ENCODE results near the gene ABHD12. TPM values are rescaled to one million over a fixed set of nuclear protein-coding genes. Genes with fewer than 3 reads are reported as not detected.

Gene ABHD12
- total and polyA plus RNA-seq, 2 donors (not counting 1 experiment from before 2014, with no cell fraction given), result 79.1 to 84.6 TPM

- H3K4me1 ChIP-seq (ENCODE audit: control insufficient read depth, extremely low read depth, insufficient read depth, low read length), result peaks cover 2% of the 10 kb centered on the region
- no peak overlapping the region for H2AFZ ChIP-seq (ENCODE audit: low read length)
- peaks cover 4% of the 10 kb centered on the region for H3K36me3 ChIP-seq (ENCODE audit: control insufficient read depth, insufficient read depth, low read length)
- no peak overlapping the region for H3K4me3 ChIP-seq (replicated peaks in 1 of 4; ENCODE audit: control extremely low read depth in 1 of 4, insufficient read depth in 1 of 4, low read depth in 3 of 4, low read length in 4 of 4)
- no peak overlapping the region for H3K4me2 ChIP-seq (ENCODE audit: extremely low read depth, insufficient read depth, low read length)
- H3K27me3 ChIP-seq (ENCODE audit: control insufficient read depth, insufficient read depth, low read length), result no peaks in the 10 kb centered on the region
- DNase-seq (ENCODE audit: low read depth in 2 of 2), result peak in 1 of 2 donors; percentile 50
- no peaks in the 10 kb centered on the region for H4K20me1 ChIP-seq (ENCODE audit: control insufficient read depth, extremely low read depth, insufficient read depth, low read length)
- H3K9me3 ChIP-seq (ENCODE audit: control insufficient read depth, insufficient read depth, low read depth, low read length), result no peaks in the 10 kb centered on the region
- TF ChIP-seq EZH2 (IDR thresholded peaks at IDR 0.05; ENCODE audit: low read length, missing control alignments), result no peak
- TF ChIP-seq, protein P1, sequence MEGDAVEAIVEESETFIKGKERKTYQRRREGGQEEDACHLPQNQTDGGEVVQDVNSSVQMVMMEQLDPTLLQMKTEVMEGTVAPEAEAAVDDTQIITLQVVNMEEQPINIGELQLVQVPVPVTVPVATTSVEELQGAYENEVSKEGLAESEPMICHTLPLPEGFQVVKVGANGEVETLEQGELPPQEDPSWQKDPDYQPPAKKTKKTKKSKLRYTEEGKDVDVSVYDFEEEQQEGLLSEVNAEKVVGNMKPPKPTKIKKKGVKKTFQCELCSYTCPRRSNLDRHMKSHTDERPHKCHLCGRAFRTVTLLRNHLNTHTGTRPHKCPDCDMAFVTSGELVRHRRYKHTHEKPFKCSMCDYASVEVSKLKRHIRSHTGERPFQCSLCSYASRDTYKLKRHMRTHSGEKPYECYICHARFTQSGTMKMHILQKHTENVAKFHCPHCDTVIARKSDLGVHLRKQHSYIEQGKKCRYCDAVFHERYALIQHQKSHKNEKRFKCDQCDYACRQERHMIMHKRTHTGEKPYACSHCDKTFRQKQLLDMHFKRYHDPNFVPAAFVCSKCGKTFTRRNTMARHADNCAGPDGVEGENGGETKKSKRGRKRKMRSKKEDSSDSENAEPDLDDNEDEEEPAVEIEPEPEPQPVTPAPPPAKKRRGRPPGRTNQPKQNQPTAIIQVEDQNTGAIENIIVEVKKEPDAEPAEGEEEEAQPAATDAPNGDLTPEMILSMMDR (conservative IDR thresholded peaks at IDR 0.05 in 1 of 2, IDR thresholded peaks at IDR 0.05 in 1 of 2; ENCODE audit: low read depth in 1 of 2, low read length in 2 of 2), result no peak
- H3K27ac ChIP-seq (ENCODE audit: insufficient read depth, low read length), result no peak overlapping the region
- peaks cover 22% of the 10 kb centered on the region for H3K79me2 ChIP-seq (ENCODE audit: control insufficient read depth, insufficient read depth, low read length)
- H3K9ac ChIP-seq (ENCODE audit: insufficient read depth, low read length), result no peak overlapping the region
These were observed 63.0 kb downstream of the ABHD12 start for GRCh38 chr20:25327521-25328235.

DNA sequence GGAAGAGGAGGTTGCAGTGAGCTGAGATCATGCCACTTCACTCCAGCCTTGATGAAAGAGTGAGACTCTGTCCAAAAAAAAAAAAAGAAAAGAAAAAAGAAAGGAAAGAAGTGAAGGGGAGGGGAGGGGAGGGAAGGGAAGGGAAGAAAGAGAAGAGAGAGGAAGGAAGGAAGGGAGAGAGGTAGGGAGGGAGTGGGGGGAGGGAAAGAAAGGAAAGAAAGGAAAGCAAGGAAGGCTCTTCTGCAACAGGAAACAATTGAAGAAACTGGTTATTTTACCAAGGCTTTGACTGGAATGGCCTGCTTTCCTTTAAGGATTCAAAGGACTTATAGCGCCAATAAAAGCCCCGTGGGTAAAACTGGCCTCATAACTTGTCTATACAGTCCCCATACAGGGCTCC lies 64.6 kb downstream of the ABHD12 start:
- no peak overlapping the region for H3K27ac ChIP-seq (ENCODE audit: insufficient read depth, low read length)
- TF ChIP-seq, protein P1 (conservative IDR thresholded peaks at IDR 0.05 in 1 of 2, IDR thresholded peaks at IDR 0.05 in 1 of 2; ENCODE audit: low read depth in 1 of 2, low read length in 2 of 2), result no peak
- no peak for TF ChIP-seq EZH2 (IDR thresholded peaks at IDR 0.05; ENCODE audit: low read length, missing control alignments)
- no peak overlapping the region for H2AFZ ChIP-seq (ENCODE audit: low read length)
- no peak overlapping the region for H3K9ac ChIP-seq (ENCODE audit: insufficient read depth, low read length)
- H3K9me3 ChIP-seq (ENCODE audit: control insufficient read depth, insufficient read depth, low read depth, low read length), result no peaks in the 10 kb centered on the region
- H3K36me3 ChIP-seq (ENCODE audit: control insufficient read depth, insufficient read depth, low read length), result peaks cover 6% of the 10 kb centered on the region
- peaks cover 2% of the 10 kb centered on the region for H3K4me1 ChIP-seq (ENCODE audit: control insufficient read depth, extremely low read depth, insufficient read depth, low read length)
- no peak for DNase-seq (ENCODE audit: low read depth in 2 of 2)
- no peak overlapping the region for H3K4me2 ChIP-seq (ENCODE audit: extremely low read depth, insufficient read depth, low read length)
- no peaks in the 10 kb centered on the region for H4K20me1 ChIP-seq (ENCODE audit: control insufficient read depth, extremely low read depth, insufficient read depth, low read length)
- no peaks in the 10 kb centered on the region for H3K27me3 ChIP-seq (ENCODE audit: control insufficient read depth, insufficient read depth, low read length)
- peaks cover 22% of the 10 kb centered on the region for H3K79me2 ChIP-seq (ENCODE audit: control insufficient read depth, insufficient read depth, low read length)
- no peak overlapping the region for H3K4me3 ChIP-seq (replicated peaks in 1 of 4; ENCODE audit: control extremely low read depth in 1 of 4, insufficient read depth in 1 of 4, low read depth in 3 of 4, low read length in 4 of 4)

- peaks cover 9% of the 10 kb centered on the region for H3K36me3 ChIP-seq (ENCODE audit: control insufficient read depth, insufficient read depth, low read length)
- no peaks in the 10 kb centered on the region for H3K27me3 ChIP-seq (ENCODE audit: control insufficient read depth, insufficient read depth, low read length)
- TF ChIP-seq, protein P1 (conservative IDR thresholded peaks at IDR 0.05 in 1 of 2, IDR thresholded peaks at IDR 0.05 in 1 of 2; ENCODE audit: low read depth in 1 of 2, low read length in 2 of 2), result no peak
- TF ChIP-seq EZH2 (IDR thresholded peaks at IDR 0.05; ENCODE audit: low read length, missing control alignments), result no peak
- no peak overlapping the region for H3K9ac ChIP-seq (ENCODE audit: insufficient read depth, low read length)
- H3K27ac ChIP-seq (ENCODE audit: insufficient read depth, low read length), result no peak overlapping the region
- no peaks in the 10 kb centered on the region for H3K9me3 ChIP-seq (ENCODE audit: control insufficient read depth, insufficient read depth, low read depth, low read length)
- H4K20me1 ChIP-seq (ENCODE audit: control insufficient read depth, extremely low read depth, insufficient read depth, low read length), result no peaks in the 10 kb centered on the region
- H3K4me2 ChIP-seq (ENCODE audit: extremely low read depth, insufficient read depth, low read length), result no peak overlapping the region
- peaks cover 22% of the 10 kb centered on the region for H3K79me2 ChIP-seq (ENCODE audit: control insufficient read depth, insufficient read depth, low read length)
- no peak overlapping the region for H3K4me3 ChIP-seq (replicated peaks in 1 of 4; ENCODE audit: control extremely low read depth in 1 of 4, insufficient read depth in 1 of 4, low read depth in 3 of 4, low read length in 4 of 4)
- no peak for DNase-seq (ENCODE audit: low read depth in 2 of 2)
- H2AFZ ChIP-seq (ENCODE audit: low read length), result no peak overlapping the region
- peaks cover 2% of the 10 kb centered on the region for H3K4me1 ChIP-seq (ENCODE audit: control insufficient read depth, extremely low read depth, insufficient read depth, low read length)
These were observed 65.6 kb downstream of the ABHD12 start for GRCh38 chr20:25325073-25325472.
